Measurements from ENCODE around the gene PALLD.

The PALLD gene

GRCh38 chr4:168711197-168712140 is 214.6 kb downstream of the PALLD start:
- H3K9me3 ChIP-seq, result no peaks in the 10 kb centered on the region
- no peaks in the 10 kb centered on the region for H3K27me3 ChIP-seq
- no peaks in the 10 kb centered on the region for H3K36me3 ChIP-seq
- no peaks in the 10 kb centered on the region for H3K4me1 ChIP-seq
- no peak overlapping the region for H3K4me3 ChIP-seq (ENCODE audit: low read depth, low read length)
- no peak for DNase-seq
- TF ChIP-seq CTCF (IDR thresholded peaks at IDR 0.05; ENCODE audit: low read depth, low read length), result no peak

- Histone ChIP-seq H3K36me3 (no peaks in the 10 kb centered on the region), H3K9me3 (no peaks in the 10 kb centered on the region), H3K4me3 (ENCODE audit: low read depth, low read length) (no peak overlapping the region), H3K27me3 (no peaks in the 10 kb centered on the region), H3K4me1 (no peaks in the 10 kb centered on the region)
- no peak for DNase-seq
- TF ChIP-seq CTCF (IDR thresholded peaks at IDR 0.05; ENCODE audit: low read depth, low read length), result no peak
Measured at GRCh38 chr4:168712316-168712890, 215.6 kb downstream of the PALLD start.

GRCh38 chr4:168713253-168713652 is 216.4 kb downstream of the PALLD start:
- Histone ChIP-seq H3K9me3 (no peaks in the 10 kb centered on the region), H3K27me3 (no peaks in the 10 kb centered on the region), H3K4me1 (no peaks in the 10 kb centered on the region), H3K36me3 (no peaks in the 10 kb centered on the region), H3K4me3 (ENCODE audit: low read depth, low read length) (no peak overlapping the region)
- no peak for DNase-seq
- no peak for TF ChIP-seq CTCF (IDR thresholded peaks at IDR 0.05; ENCODE audit: low read depth, low read length)

- no peaks in the 10 kb centered on the region for H3K4me1 ChIP-seq
- no peaks in the 10 kb centered on the region for H3K36me3 ChIP-seq
- DNase-seq, result no peak
- H3K4me3 ChIP-seq (ENCODE audit: low read depth, low read length), result no peak overlapping the region
- H3K9me3 ChIP-seq, result no peaks in the 10 kb centered on the region
- H3K27me3 ChIP-seq, result no peaks in the 10 kb centered on the region
- no peak for TF ChIP-seq CTCF (IDR thresholded peaks at IDR 0.05; ENCODE audit: low read depth, low read length)
Measured at GRCh38 chr4:168715896-168716295, 219.0 kb downstream of the PALLD start.

GRCh38 chr4:168716406-168717129 is 219.7 kb downstream of the PALLD start:
- no peak for DNase-seq
- Histone ChIP-seq H3K9me3 (no peaks in the 10 kb centered on the region), H3K4me1 (no peaks in the 10 kb centered on the region), H3K27me3 (no peaks in the 10 kb centered on the region), H3K4me3 (ENCODE audit: low read depth, low read length) (no peak overlapping the region), H3K36me3 (no peaks in the 10 kb centered on the region)
- TF ChIP-seq CTCF (IDR thresholded peaks at IDR 0.05; ENCODE audit: low read depth, low read length), result no peak
